Activated CD8-positive, alpha-beta T cell treated with anti-CD3 and anti-CD28 coated beads for 36 hours (primary cell): ENCODE data around the gene GAPDH. TPM values are rescaled to one million over a fixed set of nuclear protein-coding genes. Genes with fewer than 3 reads are reported as not detected.
"Not testable (repeated sequence)": the region's sequence is repeated elsewhere in the genome, so short reads cannot be mapped to it uniquely, and the experiment has no call there.

Source experiments
- ATAC-seq: fragments of 200-7000 bp; cut with Tn5 transposase; one replicate; pipeline ENCODE4 v1.10.0; 2021; ENCODE audit warnings: mild to moderate bottlenecking, moderate library complexity
- CTCF ChIA-PET: fragments of 350-600 bp; sonication (Branson Sonifier 250); formaldehyde crosslinking; loops from one replicate; lab custom pipeline; 2021; ENCODE audit warnings: antibody characterized with exemption; lab: Charles Lee
- POLR2A ChIA-PET: fragments of 350-600 bp; sonication (Branson Sonifier 250); formaldehyde crosslinking; loops from one replicate; lab custom pipeline; 2021; ENCODE audit warnings: antibody characterized with exemption; lab: Charles Lee
- DNase-seq: peaks from one replicate; pipeline ENCODE4 v3.0.0-alpha.2; 2020
- H3K27ac Mint-ChIP-seq: one replicate; pipeline ENCODE4 v1.8.0; 2021; ENCODE audit warnings: mild to moderate bottlenecking, mixed read lengths
- H3K27me3 Mint-ChIP-seq: one replicate; pipeline ENCODE4 v1.8.0; 2021; ENCODE audit warnings: mixed read lengths
- H3K36me3 Mint-ChIP-seq: one replicate; pipeline ENCODE4 v1.8.0; 2021; ENCODE audit warnings: low read depth, mixed read lengths
- H3K4me1 Mint-ChIP-seq: one replicate; pipeline ENCODE4 v1.8.0; 2021; ENCODE audit warnings: low read depth, mixed read lengths
- H3K4me3 Mint-ChIP-seq: one replicate; pipeline ENCODE4 v1.8.0; 2021; ENCODE audit warnings: mild to moderate bottlenecking, moderate library complexity, mixed read lengths
- H3K9me3 Mint-ChIP-seq: one replicate; pipeline ENCODE4 v1.8.0; 2021; ENCODE audit warnings: mixed read lengths
- CTCF ChIP-seq: fragments of 200-600 bp; IDR thresholded peaks from one replicate; pipeline ENCODE4 v1.8.0; 2022; ENCODE audit warnings: antibody characterized with exemption, mild to moderate bottlenecking
- intact Hi-C: fragments of 100-400 bp; cut with micrococcal nuclease; formaldehyde crosslinking; loops from one replicate; pipeline ENCODE4 v1.10.0; 2022
- total RNA-seq, 2 experiments: library from RNA; stranded (reverse); gene quantifications; one replicate each; pipeline ENCODE4 v1.2.3, GENCODE V29; 2021

Gene GAPDH
- 1,000 to 10,000 TPM; 9,109 to 9,234 TPM for total RNA-seq

GRCh38 chr12:6533923-6534694, at the start of gene GAPDH:
Gene GAPDH, plus strand, starts transcription at chr12:6534517. Its CDS starts 316 bp downstream, at chr12:6534833.
- Mint-ChIP-seq H3K36me3 (peaks cover 80% of the 10 kb centered on the region), H3K27me3 (no peaks in the 10 kb centered on the region), H3K9me3 (no peaks in the 10 kb centered on the region), H3K4me3 (peak within 1 kb of the TSS; percentile 93), H3K4me1 (peaks cover 37% of the 10 kb centered on the region), H3K27ac (peak within 1 kb of the TSS; percentile 99)
- DNase-seq (peak; percentile 94), ATAC-seq (peak; percentile 55)
- ChIA-PET POLR2A (interaction anchor here (0.6 to 9.6 kb wide), 32 partner anchors 11 to 370 kb away, joined by 3 to 264 read pairs (median 4); partner anchors contain the start of genes CD27, IFFO1, MLF2 and MRPL51), CTCF (interaction anchor here (0.7 to 1.4 kb wide), 2 partner anchors 20 to 68 kb away, joined by 3 read pairs; no protein-coding TSS in a partner anchor)
- intact Hi-C loops: loop anchor here (5.0 to 10.0 kb wide), 2 partner anchors 42 to 199 kb away; partner anchors contain the start of genes MRPL51 and NCAPD2
- TF ChIP-seq CTCF: no peak

DNA sequence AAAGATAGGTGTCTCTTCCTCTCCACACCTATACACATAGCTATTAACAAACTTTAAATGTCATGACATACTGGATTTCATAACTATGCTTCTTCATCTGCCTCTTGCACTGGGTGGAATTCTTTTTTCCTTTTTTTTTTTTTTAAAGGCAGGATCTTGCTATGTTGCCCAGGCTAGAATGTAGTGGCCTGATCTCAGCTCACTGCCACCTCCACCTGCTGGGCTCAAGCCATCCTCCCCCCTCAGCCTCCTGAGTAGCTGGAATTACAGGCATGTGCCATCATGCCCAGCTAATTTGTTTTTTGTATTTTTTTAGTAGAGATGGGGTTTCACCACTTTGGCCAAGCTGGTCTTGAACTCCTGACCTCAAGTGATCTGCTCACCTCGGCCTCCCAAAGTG, 46.1 kb upstream of the GAPDH start:
- CTCF ChIA-PET: interaction anchor here (0.7 to 3.0 kb wide), 4 partner anchors 18 to 75 kb away, joined by 3 to 10 read pairs (median 5); partner anchors contain the start of gene VAMP1
- ATAC-seq (no peak), DNase-seq (no peak)
- POLR2A ChIA-PET: interaction anchor here (0.7 to 1.7 kb wide), 2 partner anchors 18 to 25 kb away, joined by 4 read pairs; partner anchors contain the start of gene VAMP1
- Mint-ChIP-seq H3K9me3 (no peaks in the 10 kb centered on the region), H3K4me1 (peaks cover 8% of the 10 kb centered on the region), H3K36me3 (peaks cover 16% of the 10 kb centered on the region), H3K4me3 (no peak overlapping the region), H3K27me3 (no peaks in the 10 kb centered on the region), H3K27ac (no peak overlapping the region)
- intact Hi-C loops: no loop called here
- no peak for TF ChIP-seq CTCF

DNA sequence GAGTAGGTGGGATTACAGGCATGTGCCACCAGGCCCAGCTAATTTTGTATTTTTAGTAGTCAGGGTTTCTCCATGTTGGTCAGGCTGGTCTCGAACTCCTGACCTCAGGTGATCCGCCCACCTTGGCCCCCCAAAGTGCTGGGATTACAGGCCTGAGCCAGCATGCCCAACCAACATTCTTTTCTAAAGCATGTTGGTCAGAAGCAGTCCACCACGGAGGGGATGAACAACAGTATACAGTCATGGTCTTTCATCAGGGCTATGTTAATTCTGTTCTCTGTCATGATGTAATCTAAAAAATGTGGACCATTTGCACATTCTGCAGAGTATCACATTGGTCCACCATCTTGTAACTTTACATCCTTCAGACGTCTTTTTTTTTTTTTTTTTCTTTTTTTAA, 44.9 kb upstream of the GAPDH start:
- peaks cover 18% of the 10 kb centered on the region for H3K36me3 Mint-ChIP-seq
- peaks cover 8% of the 10 kb centered on the region for H3K4me1 Mint-ChIP-seq
- no peak overlapping the region for H3K27ac Mint-ChIP-seq
- ATAC-seq: no peak
- DNase-seq: no peak
- H3K4me3 Mint-ChIP-seq: no peak overlapping the region
- no peak for TF ChIP-seq CTCF
- intact Hi-C loops: no loop called here
- ChIA-PET CTCF (interaction anchor here (0.7 to 2.0 kb wide), 2 partner anchors 10 to 19 kb away, joined by 3 to 6 read pairs; partner anchors contain the start of gene VAMP1), POLR2A (interaction anchor here (1.3 to 1.7 kb wide), 2 partner anchors 19 to 49 kb away, joined by 4 read pairs; partner anchors contain the start of gene VAMP1)
- no peaks in the 10 kb centered on the region for H3K9me3 Mint-ChIP-seq
- no peaks in the 10 kb centered on the region for H3K27me3 Mint-ChIP-seq

DNA sequence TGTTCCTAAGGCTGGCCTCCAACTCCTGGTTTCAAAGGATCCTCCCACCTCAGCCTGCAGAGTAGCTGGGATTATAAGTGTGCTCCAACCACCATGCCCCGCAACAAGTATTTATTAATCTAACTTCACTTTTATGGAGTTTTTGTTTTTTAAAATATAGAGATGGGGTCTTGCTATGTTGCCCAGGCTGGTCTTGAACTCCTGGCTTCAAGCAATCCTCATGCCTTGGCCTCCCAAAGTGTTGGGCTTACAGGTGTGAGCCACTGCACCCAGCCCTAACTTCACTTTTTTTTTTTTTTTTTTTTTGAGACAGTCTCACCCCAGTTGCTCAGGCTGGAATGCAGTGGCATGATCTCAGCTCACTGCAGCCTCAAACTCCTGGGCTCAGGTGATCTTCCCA, 43.6 kb upstream of the GAPDH start:
- ATAC-seq, H3K27me3 Mint-ChIP-seq, DNase-seq, H3K9me3 Mint-ChIP-seq, H3K27ac Mint-ChIP-seq, H3K4me3 Mint-ChIP-seq: not testable (repeated sequence)
- ChIA-PET CTCF (interaction anchor here (0.8 to 3.2 kb wide), 5 partner anchors 18 to 73 kb away, joined by 3 to 16 read pairs (median 3); no protein-coding TSS in a partner anchor), POLR2A (interaction anchor here (0.7 kb wide), 1 partner anchor 27 kb away, joined by 4 read pairs; no protein-coding TSS in a partner anchor)
- peaks cover 16% of the 10 kb centered on the region for H3K4me1 Mint-ChIP-seq
- H3K36me3 Mint-ChIP-seq: peaks cover 30% of the 10 kb centered on the region
- intact Hi-C loops: loop anchor here (5.0 kb wide), 1 partner anchor 42 kb away; the partner anchor contains the start of gene GAPDH

DNA sequence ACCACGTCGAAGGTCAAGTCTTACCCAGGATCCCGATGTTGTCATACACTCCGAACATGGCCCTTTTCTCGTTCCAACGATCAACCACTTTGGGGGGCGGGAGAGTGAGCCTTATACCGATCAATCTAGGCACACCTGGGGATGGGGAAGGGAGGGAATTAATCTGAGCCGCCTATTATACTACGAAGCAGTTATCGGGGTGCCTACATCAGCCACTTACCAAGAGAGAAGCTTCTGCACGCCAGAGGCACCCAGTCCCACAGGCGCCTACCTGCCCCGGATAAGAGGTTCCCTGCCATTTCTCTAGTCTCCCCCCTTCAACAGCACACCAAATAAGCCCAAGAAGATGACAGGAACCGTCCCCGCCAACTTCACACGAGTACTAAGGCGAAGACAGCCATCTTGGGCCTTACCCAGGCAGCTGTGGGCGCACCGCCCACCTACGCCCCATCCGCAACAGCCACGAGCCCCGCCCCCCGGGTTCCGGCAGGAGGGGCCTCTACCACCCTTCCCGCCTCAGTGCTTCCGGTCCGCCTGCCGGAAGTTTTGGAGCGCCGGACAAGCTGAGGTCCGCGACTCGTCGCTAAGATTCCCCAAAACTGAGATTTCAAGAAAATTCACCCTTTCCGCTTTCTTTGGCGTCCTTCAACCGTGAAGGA, 41.4 kb upstream of the GAPDH start, which contains the start of gene MRPL51:
Gene MRPL51, minus strand, starts transcription at position 425 of the 659 bp plus-strand sequence. Its CDS starts 126 bp downstream, at position 299.
- ChIA-PET CTCF (interaction anchor here (0.9 to 3.2 kb wide), 8 partner anchors 22 to 193 kb away, joined by 3 to 16 read pairs (median 6); partner anchors contain the start of gene VAMP1), POLR2A (interaction anchor here (0.7 to 2.5 kb wide), 24 partner anchors 9 to 172 kb away, joined by 3 to 22 read pairs (median 4); partner anchors contain the start of genes TAPBPL and VAMP1)
- ATAC-seq (peak; percentile 73), DNase-seq (peak; percentile 97)
- intact Hi-C loops: loop anchor here (2.0 to 5.0 kb wide), 2 partner anchors 39 to 66 kb away; partner anchors contain the start of gene GAPDH
- H3K9me3 Mint-ChIP-seq: no peaks in the 10 kb centered on the region
- H3K4me1 Mint-ChIP-seq: peaks cover 31% of the 10 kb centered on the region
- H3K27me3 Mint-ChIP-seq: no peaks in the 10 kb centered on the region
- H3K27ac Mint-ChIP-seq: peak within 1 kb of the TSS; percentile 99
- TF ChIP-seq CTCF: no peak
- peak within 1 kb of the TSS; percentile 99 for H3K4me3 Mint-ChIP-seq
- H3K36me3 Mint-ChIP-seq: peaks cover 45% of the 10 kb centered on the region
